CD1c-positive myeloid dendritic cell (primary cell): Measurements from ENCODE around the gene CAMK4.

Experiments used
- DNase-seq: peaks from one replicate; pipeline ENCODE4 v3.0.0-alpha.2; 2016; ENCODE audit errors: extremely low spot score

CAMK4 gene

DNA sequence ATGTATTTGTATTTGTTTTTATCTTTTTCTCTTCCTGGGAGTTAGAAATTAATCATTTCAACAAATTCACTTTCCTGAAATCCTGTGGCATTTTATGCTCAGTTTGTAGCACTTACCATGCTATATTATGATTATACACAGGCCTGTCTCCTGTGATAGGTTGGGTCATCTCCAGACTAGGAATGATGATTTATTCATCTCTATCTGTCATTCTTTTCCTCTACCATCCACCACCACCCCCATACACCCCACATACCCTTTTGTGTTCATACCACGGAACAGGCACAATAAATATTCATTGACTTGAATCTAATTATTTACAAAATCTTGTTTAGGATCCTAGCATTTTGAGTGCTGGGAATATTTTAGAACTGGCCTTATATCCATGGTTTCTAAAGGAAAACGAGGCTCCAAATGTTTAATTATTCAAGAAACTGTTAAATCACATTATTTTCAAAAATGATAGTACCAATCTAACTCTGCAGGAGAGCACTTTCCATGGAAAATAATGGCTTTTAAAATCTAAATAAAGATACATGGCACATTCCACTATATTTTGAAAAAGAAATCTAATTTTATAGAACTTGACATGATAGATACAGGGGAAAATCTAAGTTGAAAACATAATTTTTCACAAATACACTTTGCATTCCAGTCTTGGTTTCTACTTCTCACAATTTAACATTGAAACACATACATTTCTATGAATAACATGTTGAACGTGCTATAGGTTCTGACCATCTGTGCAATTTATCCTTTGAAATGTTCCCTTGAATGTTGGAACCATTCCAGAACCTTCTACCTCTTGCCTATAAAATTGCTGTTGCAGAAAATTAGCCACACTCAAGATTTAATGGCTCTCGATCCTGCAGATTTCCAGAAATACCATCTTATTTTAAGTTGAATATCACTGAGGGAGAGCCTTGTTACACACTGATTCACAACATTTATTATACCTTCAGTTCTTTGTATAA, 198.8 kb downstream of the CAMK4 start:
- no peak for DNase-seq

GRCh38 chr5:111425205-111425604, 201.0 kb downstream of the CAMK4 start:
- no peak for DNase-seq

- no peak for DNase-seq
Observed at GRCh38 chr5:111427762-111428161, 203.6 kb downstream of the CAMK4 start.

- no peak for DNase-seq
Observed at GRCh38 chr5:111432883-111433536, 208.8 kb downstream of the CAMK4 start.

DNA sequence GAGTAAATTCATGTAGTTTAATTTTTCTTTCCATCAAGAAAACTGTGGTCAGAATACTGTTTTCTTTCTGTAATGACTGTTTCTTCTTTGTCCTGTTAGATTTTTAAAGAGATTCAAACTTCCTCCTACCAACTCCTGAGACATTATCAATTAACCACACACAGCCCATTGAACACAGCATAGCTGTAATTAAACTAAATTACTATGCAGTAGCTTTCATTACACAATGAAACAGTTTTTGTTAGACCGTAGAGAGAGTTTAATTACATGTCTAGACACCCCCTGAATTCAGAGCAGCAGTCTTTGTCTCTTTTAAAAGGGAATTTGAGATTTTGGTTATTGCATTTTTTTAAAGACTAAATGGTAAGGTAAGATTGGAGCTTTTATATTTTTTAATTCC, 210.6 kb downstream of the CAMK4 start:
- DNase-seq, result no peak

GRCh38 chr5:111439473-111440075, 215.4 kb downstream of the CAMK4 start:
- no peak for DNase-seq

DNA sequence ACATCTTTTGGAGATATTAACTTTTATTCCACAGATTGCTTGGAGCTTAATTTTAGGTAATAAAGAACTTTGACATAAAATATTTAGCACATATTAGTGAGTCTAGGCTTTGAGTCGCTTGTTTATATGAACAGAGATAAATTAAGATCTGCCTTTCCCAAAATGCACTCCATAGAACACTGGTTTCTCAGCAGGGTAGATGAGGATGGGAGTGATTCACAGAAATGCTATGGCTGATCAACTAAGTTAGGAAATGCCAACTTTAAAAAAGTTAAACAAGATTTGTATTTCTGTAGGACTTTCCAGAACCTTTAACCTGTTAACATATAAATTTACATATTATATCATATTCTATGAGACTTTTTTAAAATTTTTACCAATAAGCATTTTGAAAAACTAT, 222.9 kb downstream of the CAMK4 start:
- no peak for DNase-seq

GRCh38 chr5:111447822-111448221, 223.6 kb downstream of the CAMK4 start:
- no peak for DNase-seq

DNA sequence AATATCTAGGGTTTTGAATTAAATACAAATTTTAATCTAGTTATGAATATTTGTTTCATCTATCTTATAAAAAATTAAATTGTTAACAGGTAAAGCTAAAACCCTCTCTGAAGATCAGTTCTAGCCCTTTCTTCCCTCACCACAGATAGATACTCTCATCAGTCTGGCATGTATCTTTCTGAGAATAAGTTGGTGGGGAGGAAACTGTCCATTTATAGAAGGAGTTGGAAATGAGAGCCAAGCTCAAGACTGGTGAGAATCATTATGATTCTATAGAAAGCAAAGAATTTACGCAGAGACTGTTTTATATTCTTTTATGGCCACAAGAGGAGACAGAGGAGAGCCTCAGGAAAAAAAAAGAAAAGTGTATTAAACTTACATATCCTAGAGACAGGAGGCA, 229.1 kb downstream of the CAMK4 start:
- DNase-seq, result no peak

- no peak for DNase-seq
Observed at GRCh38 chr5:111453747-111454146, 229.6 kb downstream of the CAMK4 start.

DNA sequence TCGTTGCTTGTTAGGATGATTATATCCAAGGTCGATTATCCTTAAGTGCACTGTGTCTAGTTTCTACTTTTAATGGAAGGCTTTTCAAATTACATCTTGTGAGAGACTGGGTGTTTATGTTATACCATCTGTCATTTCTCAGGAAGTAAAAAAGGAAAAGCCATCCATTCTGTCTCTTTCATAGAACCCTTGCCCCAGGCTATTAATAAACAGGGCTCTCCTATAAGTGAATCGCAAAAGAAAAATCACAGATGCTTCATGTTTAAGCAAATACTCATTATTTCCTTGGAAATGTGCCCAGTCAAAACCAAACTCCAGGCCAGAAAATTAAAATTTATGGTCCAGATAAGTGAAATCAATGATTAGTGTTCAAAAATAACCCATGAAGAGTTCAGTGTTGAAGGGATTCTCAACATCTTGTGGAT, 230.0 kb downstream of the CAMK4 start:
- no peak for DNase-seq

- DNase-seq, result no peak
Observed at GRCh38 chr5:111454776-111455175, 230.6 kb downstream of the CAMK4 start.

GRCh38 chr5:111461255-111461671, 237.1 kb downstream of the CAMK4 start:
- no peak for DNase-seq

DNA sequence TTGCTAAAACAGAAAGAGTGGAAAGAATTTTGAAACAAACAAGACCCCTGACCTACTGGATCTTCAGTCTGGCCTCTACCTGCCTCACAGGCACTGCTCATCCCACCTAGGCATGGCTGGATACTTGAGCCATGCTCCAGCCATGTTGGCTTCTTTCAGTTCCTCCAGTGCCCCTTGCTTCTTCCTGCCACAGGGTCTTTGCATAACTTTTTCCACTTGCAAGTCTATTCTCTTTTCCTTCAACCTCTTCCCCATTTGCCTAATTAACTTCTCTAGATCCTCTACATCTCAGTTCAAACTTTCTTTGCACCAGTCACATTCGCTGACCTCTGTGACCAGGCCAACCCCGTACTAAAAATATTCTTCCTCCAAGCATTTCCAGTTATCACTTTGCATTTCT, 237.8 kb downstream of the CAMK4 start:
- no peak for DNase-seq

GRCh38 chr5:111463311-111463710, 239.1 kb downstream of the CAMK4 start:
- DNase-seq, result no peak

- DNase-seq, result no peak
Observed at GRCh38 chr5:111469293-111469896, 245.2 kb downstream of the CAMK4 start.

- no peak for DNase-seq
Observed at GRCh38 chr5:111469903-111470302, 245.7 kb downstream of the CAMK4 start.

DNA sequence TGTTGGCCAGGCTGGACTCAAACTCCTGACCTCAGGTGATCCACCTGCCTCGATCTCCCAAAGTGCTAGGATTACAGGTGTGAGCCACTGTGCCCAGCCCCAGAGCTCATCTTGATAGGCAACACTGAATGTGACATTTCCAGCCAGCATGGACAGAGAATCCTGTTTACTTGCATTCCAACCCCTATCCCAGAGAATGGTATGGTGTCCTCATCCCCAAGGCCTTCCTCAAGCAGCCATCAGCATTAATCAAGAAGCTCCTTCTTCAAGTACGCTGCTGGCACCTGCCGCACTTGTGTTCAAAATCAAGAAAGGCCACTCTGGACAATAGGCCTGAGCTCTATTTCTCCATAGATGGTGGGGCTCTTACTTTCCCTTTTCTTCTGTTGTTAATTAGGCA, 247.9 kb downstream of the CAMK4 start:
- DNase-seq, result no peak

- peak; percentile 23 for DNase-seq
Observed at GRCh38 chr5:111472579-111472978, 248.4 kb downstream of the CAMK4 start.

- no peak for DNase-seq
Observed at GRCh38 chr5:111478266-111478665, 254.1 kb downstream of the CAMK4 start.

DNA sequence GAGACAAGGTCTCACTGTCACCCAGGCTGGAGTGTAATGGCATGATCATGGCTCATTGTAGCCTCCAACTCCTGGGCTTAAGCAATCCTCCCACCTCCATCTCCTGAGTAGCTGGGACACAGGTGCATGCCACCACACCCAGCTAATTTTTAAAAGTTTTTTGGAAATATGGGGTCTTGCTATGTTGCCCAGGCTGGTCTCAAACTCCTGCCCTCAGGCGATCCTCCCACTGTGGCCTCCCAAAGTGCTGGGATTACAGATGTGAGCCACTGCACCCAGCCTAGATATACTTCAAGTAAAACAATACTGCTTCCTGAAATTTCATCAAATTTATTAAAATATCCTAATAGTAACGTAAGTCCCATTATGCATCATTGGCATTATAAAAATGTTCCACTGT, 254.7 kb downstream of the CAMK4 start:
- DNase-seq, result no peak

- no peak for DNase-seq
Observed at GRCh38 chr5:111480346-111480745, 256.2 kb downstream of the CAMK4 start.
